Measurements from ENCODE around the gene TRMT61A.

The TRMT61A gene

GRCh38 chr14:103548463-103549351 lies 19.7 kb downstream of the TRMT61A start:
- DNase-seq, result no peak

- DNase-seq, result no peak
Measured at GRCh38 chr14:103549361-103550311, 20.6 kb downstream of the TRMT61A start.

GRCh38 chr14:103550451-103551337 lies 21.7 kb downstream of the TRMT61A start:
- DNase-seq, result peak; percentile 74

- DNase-seq, result no peak
Measured at GRCh38 chr14:103551338-103551762, 22.4 kb downstream of the TRMT61A start.

- DNase-seq, result no peak
Measured at GRCh38 chr14:103552011-103552845, 23.2 kb downstream of the TRMT61A start.

GRCh38 chr14:103552846-103553210 lies 23.8 kb downstream of the TRMT61A start:
- DNase-seq, result no peak

- DNase-seq, result no peak
Measured at GRCh38 chr14:103555559-103556337, 26.8 kb downstream of the TRMT61A start.

- DNase-seq, result peak; percentile 38
Measured at GRCh38 chr14:103556946-103557758, 28.2 kb downstream of the TRMT61A start.

- DNase-seq, result peak; percentile 31
Measured at GRCh38 chr14:103558071-103558882, 29.3 kb downstream of the TRMT61A start.

- DNase-seq, result no peak
Measured at GRCh38 chr14:103559766-103560165, 30.8 kb downstream of the TRMT61A start.

GRCh38 chr14:103560691-103561090 lies 31.7 kb downstream of the TRMT61A start:
- no peak for DNase-seq

- no peak for DNase-seq
Measured at GRCh38 chr14:103561381-103562178, 32.6 kb downstream of the TRMT61A start.

- DNase-seq, result no peak
Measured at GRCh38 chr14:103562179-103562428, 33.1 kb downstream of the TRMT61A start.

GRCh38 chr14:103562429-103563225 lies 33.6 kb downstream of the TRMT61A start, which contains the start of the genes BAG5 and COA8:
Gene BAG5 (minus strand): TSS chr14:103562657. CDS start chr14:103561164, 1,493 bp downstream.
Gene COA8 (plus strand): TSS chr14:103562960. CDS start chr14:103563002, 42 bp downstream.
- DNase-seq, result peak; percentile 88

- no peak for DNase-seq
Measured at GRCh38 chr14:103563226-103563620, 34.2 kb downstream of the TRMT61A start.

- no peak for DNase-seq
Measured at GRCh38 chr14:103563844-103564505, 35.0 kb downstream of the TRMT61A start.

- no peak for DNase-seq
Measured at GRCh38 chr14:103568952-103569351, 40.0 kb downstream of the TRMT61A start.
